Right renal cortex interstitium (tissue), 3 donors: ENCODE measurements around the gene FDXACB1. TPM values are rescaled to one million over a fixed set of nuclear protein-coding genes. Genes with fewer than 3 reads are reported as not detected.

Experiments
- DNase-seq, 3 donors: peaks; one replicate each; pipeline ENCODE4 v3.0.0-alpha.2; 2013; ENCODE audit warnings: low read depth in 3 of 3, low spot score in 2 of 3
- polyA plus RNA-seq, 3 donors: library from polyadenylated mRNA; unstranded; fragments of 120-200 nt; gene quantifications; one replicate each; pipeline ENCODE4 v1.2.1, GENCODE V29; 2013; ENCODE audit not compliant: insufficient read length in 3 of 3

Gene FDXACB1
- polyA plus RNA-seq, 3 donors, result 5.8 to 6.0 (median 6.0) TPM

DNA sequence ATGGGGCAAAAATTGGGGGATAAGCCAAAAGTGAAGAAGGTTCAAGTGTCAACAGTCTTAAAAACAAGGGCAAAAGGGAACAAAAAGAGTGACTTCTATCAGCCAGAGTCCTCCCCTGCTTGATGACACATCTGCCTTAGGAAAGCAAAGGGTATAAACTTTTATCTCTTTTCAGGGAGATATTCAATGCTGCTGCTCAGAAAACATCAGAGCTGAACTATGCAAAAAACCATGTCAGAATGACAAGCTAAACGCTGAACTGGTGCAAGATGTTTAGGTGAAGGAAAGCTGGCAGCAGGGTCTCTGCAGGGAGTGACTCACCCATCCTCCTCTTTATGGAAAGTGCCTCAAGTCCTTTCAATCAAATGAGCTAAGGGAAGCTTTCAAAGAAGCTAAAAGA lies 32.3 kb downstream of the FDXACB1 start:
- DNase-seq, result no peak

GRCh38 chr11:111846063-111846462 lies 32.9 kb downstream of the FDXACB1 start:
- no peak for DNase-seq

GRCh38 chr11:111845276-111846028 lies 33.5 kb downstream of the FDXACB1 start:
- no peak for DNase-seq

DNA sequence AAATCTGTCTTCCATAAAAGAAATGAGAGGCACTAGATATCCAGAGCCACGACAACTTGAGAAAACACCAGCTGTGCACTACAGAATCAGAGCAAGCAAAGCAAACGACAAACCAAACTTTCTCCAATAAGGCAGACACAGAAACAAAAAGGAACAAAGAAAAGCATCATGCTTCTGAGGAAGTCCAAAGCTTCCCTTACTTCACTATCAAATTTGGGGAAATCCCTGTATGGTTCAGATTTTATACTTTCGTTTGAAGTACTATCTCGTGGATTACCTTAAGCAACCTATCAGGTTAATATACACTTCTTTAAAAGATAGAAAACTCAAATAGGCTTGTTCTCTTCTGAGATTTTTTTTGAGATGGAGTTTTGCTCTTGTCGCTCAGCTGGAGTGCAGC lies 35.3 kb downstream of the FDXACB1 start:
- DNase-seq, result no peak

- DNase-seq, result peak; percentile 61 to 70 (median 68)
Observed at GRCh38 chr11:111841370-111842053, 37.5 kb downstream of the FDXACB1 start.

DNA sequence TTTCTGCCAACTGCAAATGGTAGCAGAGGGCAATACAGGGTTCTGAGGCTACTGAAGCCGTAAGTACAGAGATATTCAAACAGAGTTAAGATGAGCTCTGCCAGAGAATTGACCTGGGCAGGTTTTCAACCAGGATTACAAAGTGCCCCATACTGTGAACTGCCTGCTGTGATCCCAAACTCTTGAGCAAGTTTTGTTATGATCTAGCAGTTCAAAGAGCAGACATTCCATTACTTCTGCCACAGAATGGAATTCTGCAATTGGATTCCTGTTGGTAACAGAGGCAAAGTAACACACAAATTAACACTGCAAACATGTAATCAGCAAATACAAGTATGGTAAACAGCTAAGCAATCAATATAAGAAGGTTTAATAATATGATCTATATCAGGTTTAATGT lies 38.8 kb downstream of the FDXACB1 start:
- no peak for DNase-seq

GRCh38 chr11:111838054-111838453 lies 40.9 kb downstream of the FDXACB1 start:
- no peak for DNase-seq

DNA sequence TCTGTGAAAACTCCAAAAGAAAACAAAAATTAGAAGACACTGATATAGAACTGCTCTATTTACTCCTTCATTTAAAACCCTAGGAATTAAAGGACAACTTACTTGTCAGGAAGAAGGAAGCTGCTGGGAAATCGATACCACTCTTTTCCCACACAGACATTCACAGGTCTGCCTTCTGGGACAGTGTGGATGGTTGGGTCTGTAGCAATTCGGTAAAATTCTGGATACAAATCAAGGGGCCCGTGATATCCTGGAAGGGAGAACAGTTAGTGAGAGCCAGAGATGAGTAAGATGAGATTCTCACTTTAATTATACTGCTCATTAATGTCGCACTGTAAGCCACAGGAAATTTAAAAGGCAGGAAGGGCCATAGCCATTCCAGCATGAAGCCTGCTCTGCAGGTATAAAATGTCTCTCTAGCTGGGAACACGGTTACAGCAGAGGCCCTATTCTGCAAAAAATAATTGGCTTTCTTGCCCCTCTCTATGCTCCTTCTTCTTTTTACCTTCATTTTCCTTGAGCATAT lies 41.5 kb downstream of the FDXACB1 start:
- no peak for DNase-seq

GRCh38 chr11:111836721-111837120 lies 42.2 kb downstream of the FDXACB1 start:
- no peak for DNase-seq

DNA sequence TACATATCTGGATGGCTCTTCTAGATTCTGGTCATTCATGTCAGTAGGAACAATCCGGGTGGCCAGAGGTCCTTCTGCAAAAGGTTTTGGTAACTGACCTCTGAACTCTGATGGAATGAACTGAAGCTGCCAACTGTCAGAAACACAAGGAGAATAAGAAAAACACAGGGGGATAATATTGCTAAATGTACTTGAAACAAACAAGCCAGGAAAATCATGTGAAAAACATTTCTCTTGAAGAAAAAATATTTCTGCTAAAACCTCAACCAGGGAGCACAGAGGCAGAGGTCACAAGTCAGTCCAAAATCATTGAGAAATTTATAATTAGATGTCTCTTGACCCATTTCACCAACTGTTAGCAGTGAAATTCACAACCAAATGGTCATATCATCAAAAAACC lies 42.8 kb downstream of the FDXACB1 start:
- DNase-seq, result no peak

DNA sequence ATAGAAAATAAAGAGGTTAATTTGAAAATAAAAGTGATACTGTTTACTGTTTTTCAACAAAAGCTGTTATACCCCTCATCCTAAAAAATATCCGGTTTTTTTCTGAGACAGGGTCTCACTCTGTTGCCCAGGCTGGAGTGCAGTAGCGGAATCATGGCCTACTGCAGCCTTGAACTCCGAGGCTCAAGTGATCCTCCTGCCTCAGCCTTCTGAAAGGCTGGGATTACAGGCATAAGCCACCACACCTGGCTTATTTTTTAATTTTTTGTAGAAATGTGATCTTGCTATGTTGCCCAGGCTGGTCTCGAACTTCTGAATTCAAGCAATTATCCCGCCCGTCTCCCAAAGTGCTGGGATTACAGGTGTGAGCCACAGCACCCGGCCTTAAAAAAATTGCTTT lies 43.3 kb downstream of the FDXACB1 start:
- DNase-seq, result no peak

GRCh38 chr11:111834432-111835163 lies 44.4 kb downstream of the FDXACB1 start:
- DNase-seq, result no peak

DNA sequence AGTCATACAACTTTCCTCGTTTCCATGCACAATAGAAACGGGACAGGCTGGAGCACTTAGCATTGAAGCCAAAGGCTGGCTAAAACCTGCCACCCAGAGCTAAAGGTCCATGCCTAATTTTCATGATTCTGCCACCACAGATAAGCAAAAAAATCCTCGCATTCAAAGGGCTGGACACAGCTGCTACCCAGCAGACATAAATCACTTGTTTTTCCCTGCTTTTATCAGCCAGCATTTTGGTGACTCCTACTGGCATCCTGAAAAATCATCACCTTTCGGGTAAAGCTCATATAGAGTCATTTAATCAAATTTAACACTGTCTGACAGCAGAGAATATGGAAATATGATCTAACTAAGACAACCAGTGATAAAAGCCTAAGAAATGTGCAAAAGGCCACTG lies 45.4 kb downstream of the FDXACB1 start:
- no peak for DNase-seq

DNA sequence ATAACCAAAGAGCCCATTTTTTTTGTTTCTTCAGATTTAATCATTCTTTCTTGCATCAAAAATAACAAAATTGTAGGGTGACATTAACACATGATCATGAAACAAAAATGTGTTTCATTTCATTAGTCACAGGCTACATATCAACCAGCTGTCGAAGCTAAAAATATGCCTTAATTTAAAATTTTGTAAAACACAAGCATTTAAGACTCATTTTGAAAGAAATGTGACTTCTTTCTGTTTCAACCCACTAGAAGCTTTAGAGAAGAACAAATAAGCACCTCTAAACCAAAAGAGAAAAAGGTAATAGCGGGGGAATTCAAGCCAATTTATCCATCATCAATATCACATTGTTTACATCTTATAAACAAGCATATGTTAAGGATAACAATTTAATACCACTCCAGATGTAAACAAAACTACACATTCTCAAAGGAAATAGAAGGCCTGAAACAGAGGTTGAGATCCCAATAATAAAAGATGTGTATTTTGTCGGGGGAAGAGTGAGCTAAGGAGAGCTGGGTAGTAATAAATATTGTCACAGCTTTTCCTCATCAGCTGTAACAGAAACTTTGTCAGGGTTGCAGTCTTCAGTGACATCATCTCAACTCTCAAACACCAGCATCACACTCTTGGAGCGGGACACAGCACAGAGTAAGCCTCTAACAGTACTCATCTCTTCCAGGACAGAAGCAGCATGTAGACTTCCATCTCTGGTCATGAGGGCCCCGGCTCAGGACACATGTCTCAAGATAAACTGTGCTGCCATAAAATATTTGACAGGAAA lies 49.6 kb downstream of the FDXACB1 start:
- DNase-seq, result no peak

DNA sequence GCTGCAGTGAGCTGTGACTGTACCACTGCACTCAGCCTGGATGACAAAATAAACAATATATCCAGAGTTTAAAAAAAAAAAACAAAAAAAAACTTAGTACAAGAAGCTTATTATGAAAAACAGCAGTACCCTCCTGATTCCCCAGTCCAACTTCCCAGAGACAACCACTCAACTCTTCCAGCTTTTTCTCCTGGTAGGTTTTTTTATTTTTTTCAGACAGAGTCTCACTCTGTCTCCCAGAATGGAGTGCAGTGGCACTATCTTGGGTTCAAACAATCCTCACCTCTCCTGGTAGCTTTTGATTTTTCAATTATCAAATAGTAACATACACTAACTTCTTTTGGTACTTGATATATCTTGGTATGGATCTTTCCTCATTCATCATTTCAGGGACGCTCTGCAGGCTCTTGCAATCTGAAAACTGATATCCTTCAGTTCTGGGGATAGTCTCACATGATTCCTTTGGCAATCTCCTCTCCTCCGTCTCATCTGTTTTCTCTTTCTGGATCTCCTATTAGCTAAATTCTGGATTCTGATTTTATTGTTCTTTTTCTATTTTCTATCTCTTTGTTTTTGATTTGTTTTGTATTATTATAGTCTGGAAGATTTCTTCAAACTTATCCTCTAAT lies 52.5 kb downstream of the FDXACB1 start:
- DNase-seq, result no peak

Other genes starting within 250 kb of the FDXACB1 start
- 10 to 100 TPM; 20.2 to 22.4 (median 21.7) TPM for gene PPP2R1B, start 112.8 kb downstream of the FDXACB1 start, polyA plus RNA-seq
- 10 to 100 TPM; 40.8 to 41.7 (median 41.2) TPM for gene ALG9, start 7.6 kb downstream of the FDXACB1 start, polyA plus RNA-seq
- 10 to 100 TPM; 57.4 to 59.3 (median 59.0) TPM for gene CFAP68, start 376 bp upstream of the FDXACB1 start, polyA plus RNA-seq
- gene CRYAB, start 32.6 kb upstream of the FDXACB1 start, polyA plus RNA-seq, result 10 to 100 TPM; 52.8 to 63.8 (median 58.6) TPM
- 1 to 10 TPM; 1.2 to 1.6 (median 1.2) TPM for gene HSPB2, start 33.6 kb upstream of the FDXACB1 start, polyA plus RNA-seq
- gene C11orf52, start 39.7 kb upstream of the FDXACB1 start, polyA plus RNA-seq, result 10 to 100 TPM; 12.4 to 13.7 (median 12.8) TPM
- 10 to 100 TPM; 18.8 to 22.2 (median 21.1) TPM for gene DIXDC1, start 58.2 kb upstream of the FDXACB1 start, polyA plus RNA-seq
- gene DLAT, start 146.2 kb upstream of the FDXACB1 start, polyA plus RNA-seq, result 10 to 100 TPM; 51.7 to 57.5 (median 52.8) TPM
- gene PIH1D2, start 194.9 kb upstream of the FDXACB1 start, polyA plus RNA-seq, result 10 to 100 TPM in 2 of 3 donors, 1 to 10 TPM in 1; 9.7 to 11.8 (median 10.8) TPM
- gene NKAPD1, start 195.1 kb upstream of the FDXACB1 start, polyA plus RNA-seq, result 10 to 100 TPM; 59.2 to 69.5 (median 60.9) TPM
- gene TIMM8B, start 207.6 kb upstream of the FDXACB1 start, polyA plus RNA-seq, result 10 to 100 TPM; 73.5 to 88.0 (median 83.7) TPM
- 100 to 1,000 TPM; 195 to 225 (median 199) TPM for gene SDHD, start 207.7 kb upstream of the FDXACB1 start, polyA plus RNA-seq